ENCODE data around the gene PIK3R1. TPM values are rescaled to one million over a fixed set of nuclear protein-coding genes. Genes with fewer than 3 reads are reported as not detected.
A peak's percentile ranks its signal among the peaks of the same experiment; 100 is the strongest.

The PIK3R1 gene
- total and polyA plus RNA-seq, 7 donors: 29.7 to 155 (median 102) TPM

DNA sequence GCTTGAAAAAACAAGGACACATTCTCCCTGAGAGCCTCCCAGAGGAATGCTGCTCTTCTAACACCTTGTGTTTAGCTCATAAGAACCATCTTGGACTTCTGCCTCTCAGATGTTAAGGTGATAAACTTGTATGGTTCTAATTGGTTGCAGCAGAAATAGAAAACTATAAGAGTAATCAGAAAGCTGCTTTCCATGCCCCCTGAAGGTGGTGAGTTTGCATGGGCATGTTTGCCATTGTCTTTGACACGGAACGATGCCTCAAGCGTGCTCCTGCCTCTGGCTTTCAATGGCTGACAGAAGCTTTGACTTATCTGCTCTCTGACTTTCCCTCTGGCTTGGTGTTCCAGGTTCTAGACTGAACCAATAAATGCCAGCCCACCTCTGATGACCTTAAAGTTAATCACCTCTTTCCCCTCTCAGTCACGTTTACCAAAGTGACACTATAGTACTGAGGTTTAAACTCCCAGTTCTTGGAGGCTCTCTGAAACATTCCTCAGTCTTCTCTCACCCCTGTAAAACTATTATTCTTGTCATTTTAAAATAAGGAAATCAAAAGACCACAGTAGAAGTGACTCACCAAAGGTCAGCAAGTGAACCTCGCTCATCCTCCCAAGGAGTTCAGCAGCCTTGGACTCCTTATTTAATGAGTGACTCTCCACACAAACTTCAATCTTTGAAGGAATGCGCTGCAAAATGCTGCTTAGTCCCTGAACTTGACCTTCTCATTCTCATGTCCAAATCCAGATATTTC is 103.6 kb downstream of the PIK3R1 start:
- no peak for DNase-seq
- Histone ChIP-seq H3K4me3 (no peak overlapping the region), H3K36me3 (ENCODE audit: insufficient read depth in 1 of 2, low read depth in 1 of 2) (no peaks in the 10 kb centered on the region), H3K27me3 (ENCODE audit: insufficient read depth in 3 of 3, low read length in 2 of 3) (no peaks in the 10 kb centered on the region), H3K4me1 (no peaks in the 10 kb centered on the region), H3K9me3 (no peaks in the 10 kb centered on the region), H3K27ac (no peak overlapping the region)
- no peak for TF ChIP-seq CTCF (IDR thresholded peaks at IDR 0.05)
- intact Hi-C loops (cut with DNase I): no loop called here
- WGBS, 3 donors: 89 to 90% (median 90%) methylated on average over 6 of the region's 6 CpGs
- no peak for ATAC-seq

- no peak for TF ChIP-seq CTCF (IDR thresholded peaks at IDR 0.05)
- ATAC-seq: peak in 2 of 4 donors; percentile 32 to 40
- intact Hi-C loops (cut with DNase I): no loop called here
These were observed 104.3 kb downstream of the PIK3R1 start for GRCh38 chr5:68319706-68320412.

GRCh38 chr5:68320413-68320986 is 104.9 kb downstream of the PIK3R1 start:
- DNase-seq (no peak), ATAC-seq (peak in 1 of 4 donors; percentile 13)
- Histone ChIP-seq H3K4me1 (no peaks in the 10 kb centered on the region), H3K27me3 (ENCODE audit: insufficient read depth in 3 of 3, low read length in 2 of 3) (no peaks in the 10 kb centered on the region), H3K9me3 (no peaks in the 10 kb centered on the region), H3K27ac (no peak overlapping the region), H3K4me3 (no peak overlapping the region), H3K36me3 (ENCODE audit: insufficient read depth in 1 of 2, low read depth in 1 of 2) (no peaks in the 10 kb centered on the region)
- 78 to 84% (median 83%) methylated on average over 5 of the region's 5 CpGs for WGBS, 3 donors
- intact Hi-C loops (cut with DNase I): no loop called here
- no peak for TF ChIP-seq CTCF (IDR thresholded peaks at IDR 0.05)

More at GRCh38 chr5:68319706-68320412, 104.3 kb downstream of the PIK3R1 start:
- Histone ChIP-seq H3K4me3 (no peak overlapping the region), H3K27ac (no peak overlapping the region), H3K27me3 (ENCODE audit: insufficient read depth in 3 of 3, low read length in 2 of 3) (no peaks in the 10 kb centered on the region), H3K9me3 (no peaks in the 10 kb centered on the region), H3K4me1 (no peaks in the 10 kb centered on the region), H3K36me3 (ENCODE audit: insufficient read depth in 1 of 2, low read depth in 1 of 2) (no peaks in the 10 kb centered on the region)
- WGBS, 3 donors: 65 to 73% (median 67%) methylated on average over 4 of the region's 4 CpGs
- no peak for DNase-seq

DNA sequence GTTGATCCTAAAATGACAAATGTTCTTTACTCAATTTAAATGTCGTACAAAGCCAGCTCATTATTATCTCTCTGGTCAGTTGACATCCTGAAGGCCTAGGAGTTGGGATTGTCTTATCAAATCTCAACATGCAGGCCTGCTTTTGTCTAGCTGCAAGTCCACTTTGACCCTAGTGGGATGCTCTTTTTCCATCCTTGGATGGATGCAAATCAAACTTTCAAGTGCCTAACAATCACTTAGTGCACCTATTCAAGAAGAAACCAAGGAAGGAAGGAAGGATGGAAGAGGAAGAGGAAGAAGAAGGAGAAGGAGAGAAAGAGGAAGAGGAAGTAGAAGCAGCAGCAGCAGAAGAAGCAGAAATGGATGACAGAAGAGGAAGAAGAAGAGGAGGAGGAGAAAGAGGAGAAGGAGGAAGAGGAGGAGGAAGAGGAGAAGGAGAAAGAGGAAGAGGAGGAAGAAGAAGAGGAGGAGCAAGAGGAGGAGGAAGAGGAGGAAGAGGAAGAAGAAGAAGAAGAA is 109.6 kb downstream of the PIK3R1 start:
- no peak for ATAC-seq

More for the DNA sequence above, 109.6 kb downstream of the PIK3R1 start:
- Histone ChIP-seq H3K36me3 (ENCODE audit: insufficient read depth in 1 of 2, low read depth in 1 of 2) (no peaks in the 10 kb centered on the region), H3K4me3 (no peak overlapping the region), H3K27me3 (ENCODE audit: insufficient read depth in 3 of 3, low read length in 2 of 3) (no peaks in the 10 kb centered on the region), H3K4me1 (no peaks in the 10 kb centered on the region), H3K27ac (no peak overlapping the region), H3K9me3 (no peaks in the 10 kb centered on the region)
- WGBS, 3 donors: 88 to 92% (median 92%) methylated on average over 1 of the region's 1 CpG
- intact Hi-C loops (cut with DNase I): no loop called here
- TF ChIP-seq CTCF (IDR thresholded peaks at IDR 0.05): no peak
- no peak for DNase-seq
